ENCODE data around the gene PLEK.
A peak's percentile ranks its signal among the peaks of the same experiment; 100 is the strongest.

Gene PLEK

DNA sequence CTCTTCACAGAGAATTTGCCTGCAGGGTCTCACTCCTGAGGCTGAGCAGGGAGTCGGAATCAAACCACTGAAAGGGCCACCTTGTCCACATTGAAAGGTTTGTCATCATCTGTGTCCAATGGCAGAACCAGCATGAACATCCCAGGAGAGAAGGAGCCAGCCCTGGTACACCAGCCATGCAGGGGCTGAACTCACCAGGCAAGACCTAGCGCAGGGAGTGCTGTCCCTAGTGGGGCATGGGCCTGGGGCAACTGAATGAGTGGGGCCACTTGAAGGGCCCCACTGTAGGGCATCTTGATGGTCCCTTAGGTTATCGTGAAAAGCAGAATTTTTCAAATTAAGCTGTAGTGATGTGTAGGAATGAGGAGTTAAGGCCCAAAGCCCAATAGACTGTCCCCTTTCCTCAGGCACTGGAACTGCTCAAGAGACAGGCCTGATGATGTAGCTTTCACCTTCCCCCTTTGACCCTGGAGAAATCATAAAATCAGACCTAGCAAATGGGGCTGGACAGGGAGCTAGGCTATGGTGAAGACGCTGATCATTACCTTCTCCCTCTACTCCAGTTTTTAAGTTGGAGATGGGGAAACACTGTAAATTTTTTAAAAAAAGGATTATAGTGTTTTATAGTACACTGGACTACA is 8.4 kb upstream of the PLEK start:
- TF ChIP-seq, protein P1, sequence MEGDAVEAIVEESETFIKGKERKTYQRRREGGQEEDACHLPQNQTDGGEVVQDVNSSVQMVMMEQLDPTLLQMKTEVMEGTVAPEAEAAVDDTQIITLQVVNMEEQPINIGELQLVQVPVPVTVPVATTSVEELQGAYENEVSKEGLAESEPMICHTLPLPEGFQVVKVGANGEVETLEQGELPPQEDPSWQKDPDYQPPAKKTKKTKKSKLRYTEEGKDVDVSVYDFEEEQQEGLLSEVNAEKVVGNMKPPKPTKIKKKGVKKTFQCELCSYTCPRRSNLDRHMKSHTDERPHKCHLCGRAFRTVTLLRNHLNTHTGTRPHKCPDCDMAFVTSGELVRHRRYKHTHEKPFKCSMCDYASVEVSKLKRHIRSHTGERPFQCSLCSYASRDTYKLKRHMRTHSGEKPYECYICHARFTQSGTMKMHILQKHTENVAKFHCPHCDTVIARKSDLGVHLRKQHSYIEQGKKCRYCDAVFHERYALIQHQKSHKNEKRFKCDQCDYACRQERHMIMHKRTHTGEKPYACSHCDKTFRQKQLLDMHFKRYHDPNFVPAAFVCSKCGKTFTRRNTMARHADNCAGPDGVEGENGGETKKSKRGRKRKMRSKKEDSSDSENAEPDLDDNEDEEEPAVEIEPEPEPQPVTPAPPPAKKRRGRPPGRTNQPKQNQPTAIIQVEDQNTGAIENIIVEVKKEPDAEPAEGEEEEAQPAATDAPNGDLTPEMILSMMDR (conservative IDR thresholded peaks at IDR 0.05) = no peak
- TF ChIP-seq ZFX (IDR thresholded peaks at IDR 0.05) = no peak
- H3K27ac ChIP-seq = no peak overlapping the region

DNA sequence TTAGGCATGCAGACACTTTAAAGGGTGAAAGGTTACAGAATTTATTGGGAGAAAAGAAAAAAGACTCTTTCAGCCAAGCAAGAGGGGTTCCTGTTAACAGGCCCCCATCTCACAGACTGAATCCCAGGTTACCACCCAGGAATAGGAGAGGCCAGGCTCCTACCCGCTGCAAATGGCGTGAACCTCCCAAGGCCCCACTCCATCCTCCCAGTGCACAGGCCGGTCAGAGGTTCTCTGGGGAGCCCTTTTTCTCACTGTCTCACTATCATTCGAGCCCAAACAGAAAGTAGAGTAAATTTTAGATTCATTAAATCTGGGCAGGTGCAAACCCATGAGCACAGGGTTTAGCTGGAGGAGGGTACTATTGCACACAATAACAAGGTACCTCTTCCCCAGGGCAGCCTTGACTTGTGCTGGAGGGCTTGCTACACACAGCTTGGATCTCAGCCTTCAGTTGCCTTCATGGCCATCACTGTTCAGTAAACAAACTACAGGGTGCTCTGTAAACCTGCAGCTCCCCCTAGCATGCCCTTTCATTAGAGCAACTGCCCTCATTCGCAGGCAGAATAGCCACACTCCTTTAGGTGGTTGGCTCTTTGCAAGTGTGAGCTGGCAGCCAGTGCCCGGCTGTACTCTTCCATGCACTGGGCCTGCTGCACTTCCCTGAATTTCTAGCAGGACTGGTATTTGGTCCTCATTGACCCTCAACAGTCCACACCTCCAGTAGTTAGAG is 7.3 kb upstream of the PLEK start:
- no peak for TF ChIP-seq ZFX (IDR thresholded peaks at IDR 0.05)
- TF ChIP-seq, protein P1 (conservative IDR thresholded peaks at IDR 0.05) = peak; percentile 30

DNA sequence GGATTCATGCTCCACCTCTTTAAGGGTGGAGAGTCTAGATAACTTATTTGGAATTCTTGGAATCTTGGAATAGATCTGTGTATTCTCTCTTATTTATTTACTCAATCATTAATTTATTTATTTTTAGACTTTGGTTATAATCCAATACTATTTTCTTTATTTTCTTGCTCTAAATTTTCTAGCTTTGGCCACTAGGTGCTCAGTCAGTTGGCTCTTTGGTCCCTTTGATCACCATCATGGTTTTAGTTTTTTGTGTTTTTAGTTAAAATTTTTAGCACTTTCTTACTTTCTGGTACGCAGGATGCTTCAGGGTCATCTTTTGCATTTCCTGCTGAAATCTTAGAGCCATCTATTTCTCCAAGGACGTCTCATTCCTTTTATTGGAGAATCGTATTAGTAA is 5.2 kb upstream of the PLEK start:
- H3K27ac ChIP-seq = no peak overlapping the region
- no peak for TF ChIP-seq ZFX (IDR thresholded peaks at IDR 0.05)
- TF ChIP-seq, protein P1 (conservative IDR thresholded peaks at IDR 0.05) = peak; percentile 23

More for the DNA sequence above, 7.3 kb upstream of the PLEK start:
- no peak overlapping the region for H3K27ac ChIP-seq

DNA sequence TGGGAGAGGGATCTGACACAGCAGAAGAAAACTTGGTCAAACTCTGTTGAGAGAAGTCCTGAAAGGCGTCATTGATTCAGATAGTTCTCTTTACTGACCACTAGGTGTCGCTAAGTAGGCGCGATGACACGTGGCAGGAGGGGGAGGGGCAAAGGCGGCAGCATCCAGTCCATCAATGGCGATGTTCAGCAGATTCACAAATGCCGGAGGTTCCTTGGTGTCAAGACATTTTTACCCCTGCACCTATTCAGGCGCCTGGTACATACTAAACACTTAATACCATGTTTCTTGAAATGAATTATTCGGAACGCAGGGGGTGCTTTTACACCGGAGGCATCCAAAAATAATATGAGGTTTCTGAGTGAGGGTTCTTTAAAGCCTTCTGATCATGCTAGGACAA is 3.0 kb upstream of the PLEK start:
- no peak overlapping the region for H3K27ac ChIP-seq
- TF ChIP-seq ZFX (IDR thresholded peaks at IDR 0.05) = no peak
- TF ChIP-seq, protein P1 (conservative IDR thresholded peaks at IDR 0.05) = peak; percentile 67

DNA sequence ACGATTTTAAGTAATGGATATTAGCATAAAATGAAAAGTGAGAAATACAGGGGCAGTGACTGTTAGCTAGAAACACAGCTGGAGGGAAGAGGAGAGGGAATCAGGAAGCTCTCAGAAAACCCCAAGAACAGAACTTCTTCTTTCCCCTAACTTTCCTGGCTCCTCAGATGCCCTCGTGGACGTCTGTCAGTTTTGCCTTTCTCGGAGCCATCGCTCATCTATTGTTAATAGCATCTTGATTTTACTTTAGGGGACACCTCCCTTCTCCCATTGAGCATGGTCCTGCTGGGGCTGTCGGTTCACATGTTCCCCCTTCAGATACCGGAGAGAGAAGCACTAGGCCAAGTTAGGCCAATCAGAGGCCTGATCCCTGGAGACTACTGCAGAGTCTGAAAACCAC is 2.3 kb upstream of the PLEK start:
- H3K27ac ChIP-seq = no peak overlapping the region
- TF ChIP-seq, protein P1 (conservative IDR thresholded peaks at IDR 0.05) = no peak
- TF ChIP-seq ZFX (IDR thresholded peaks at IDR 0.05) = no peak

DNA sequence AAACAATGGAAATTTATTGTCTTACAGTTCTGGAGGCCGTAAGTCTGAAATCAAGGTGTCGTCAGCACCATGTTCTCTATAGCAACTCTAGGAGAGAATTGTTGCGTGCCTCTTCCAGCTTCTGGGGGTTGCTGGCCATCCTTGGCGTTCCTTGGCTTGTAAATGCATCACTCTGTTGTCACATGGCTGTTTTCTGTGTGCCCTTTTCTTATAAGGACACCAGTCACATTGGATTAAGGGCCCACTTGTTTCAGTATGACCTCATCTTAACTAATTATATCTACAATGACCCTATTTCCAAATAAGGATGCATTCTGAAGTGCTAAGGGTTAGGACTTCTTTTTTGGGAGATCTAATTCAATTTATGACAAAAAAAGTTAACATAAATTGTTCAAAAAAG is 1.4 kb upstream of the PLEK start:
- TF ChIP-seq, protein P1 (conservative IDR thresholded peaks at IDR 0.05) = no peak
- TF ChIP-seq ZFX (IDR thresholded peaks at IDR 0.05) = no peak
- H3K27ac ChIP-seq = no peak overlapping the region

DNA sequence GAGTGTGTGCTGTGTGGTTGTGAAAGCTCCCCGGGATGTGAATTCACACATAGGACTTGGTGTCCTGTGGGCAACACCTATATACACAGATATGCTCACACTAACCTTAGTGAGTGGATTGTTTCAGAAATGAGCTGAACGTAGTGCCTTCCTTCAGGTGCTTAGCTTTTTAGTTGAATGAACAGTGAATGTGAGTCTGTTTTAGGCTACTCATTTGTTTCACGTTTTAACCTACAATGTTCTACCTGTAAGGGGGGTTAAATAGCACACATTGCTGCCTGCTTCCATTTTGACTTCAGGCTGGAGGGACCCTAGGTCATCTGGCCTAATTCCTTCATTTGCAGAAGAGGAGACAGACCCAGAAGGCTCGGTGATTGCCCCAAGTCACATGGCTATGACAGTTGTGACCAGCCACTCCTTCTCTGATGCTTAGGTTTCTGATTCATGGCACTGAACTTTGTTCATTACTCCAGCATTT is 1.0 kb downstream of the PLEK start:
- no peak overlapping the region for H3K27ac ChIP-seq
- TF ChIP-seq, protein P1 (conservative IDR thresholded peaks at IDR 0.05) = no peak
- TF ChIP-seq ZFX (IDR thresholded peaks at IDR 0.05) = no peak

Data from C4-2B (cell line).